Measurements from ENCODE around the gene DLX4.

DLX4 gene

GRCh38 chr17:49952912-49953497 is 16.0 kb upstream of the DLX4 start:
- H4K20me1 ChIP-seq, result peaks cover 0 to 5% (median 0%) of the 10 kb centered on the region in 11 experiments; a peak in 1 of 22 replicates
- H3K4me3 ChIP-seq, result no peak overlapping the region
- H3K27me3 ChIP-seq, result peaks cover 0 to 33% (median 4%) of the 10 kb centered on the region in 11 experiments; a peak in 9 of 22 replicates
- no peak overlapping the region for H3K27ac ChIP-seq
- H3K4me1 ChIP-seq, result peaks cover 8 to 22% (median 10%) of the 10 kb centered on the region in 10 experiments; a peak in 18 of 20 replicates
- no peak for TF ChIP-seq Cebpa-rat (IDR thresholded peaks at IDR 0.05)
- no peaks in the 10 kb centered on the region for H3K9me3 ChIP-seq (replicated peaks in 1 of 11)
- H3K4me2 ChIP-seq, result peak overlapping the region; percentile 25 to 68 (median 44); a peak in 20 of 22 replicates
- no peak overlapping the region for H3K9ac ChIP-seq
- H3K36me3 ChIP-seq, result no peaks in the 10 kb centered on the region

- no peak for TF ChIP-seq Cebpa-rat (IDR thresholded peaks at IDR 0.05)
- Histone ChIP-seq H3K36me3 (no peaks in the 10 kb centered on the region), H3K9ac (no peak overlapping the region)
Observed at GRCh38 chr17:49955157-49955556, 13.8 kb upstream of the DLX4 start.

GRCh38 chr17:49956780-49957179 is 12.2 kb upstream of the DLX4 start:
- Histone ChIP-seq H3K27ac (no peak overlapping the region), H3K9me3 (replicated peaks in 1 of 11) (no peaks in the 10 kb centered on the region), H3K4me2 (no peak overlapping the region), H3K27me3 (peaks cover 3 to 20% (median 14%) of the 10 kb centered on the region in 11 experiments; a peak in 21 of 22 replicates), H3K36me3 (no peaks in the 10 kb centered on the region), H3K4me3 (no peak overlapping the region), H3K4me1 (peaks cover 8 to 27% (median 11%) of the 10 kb centered on the region in 10 experiments; a peak in 18 of 20 replicates), H3K9ac (no peak overlapping the region), H4K20me1 (peaks cover 0 to 5% (median 0%) of the 10 kb centered on the region in 11 experiments; a peak in 1 of 22 replicates)
- TF ChIP-seq Cebpa-rat (IDR thresholded peaks at IDR 0.05), result no peak

More at GRCh38 chr17:49955157-49955556, 13.8 kb upstream of the DLX4 start:
- Histone ChIP-seq H3K9me3 (replicated peaks in 1 of 11) (no peaks in the 10 kb centered on the region), H3K27ac (no peak overlapping the region), H3K4me2 (no peak overlapping the region), H3K4me3 (no peak overlapping the region), H3K27me3 (peaks cover 0 to 22% (median 4%) of the 10 kb centered on the region in 11 experiments; a peak in 8 of 22 replicates), H3K4me1 (peaks cover 8 to 27% (median 11%) of the 10 kb centered on the region in 10 experiments; a peak in 18 of 20 replicates), H4K20me1 (peaks cover 0 to 5% (median 0%) of the 10 kb centered on the region in 11 experiments; a peak in 1 of 22 replicates)

- no peak for TF ChIP-seq Cebpa-rat (IDR thresholded peaks at IDR 0.05)
- Histone ChIP-seq H3K4me1 (peaks cover 8 to 21% (median 11%) of the 10 kb centered on the region in 10 experiments; a peak in 18 of 20 replicates), H4K20me1 (peaks cover 0 to under 1% (median 0%) of the 10 kb centered on the region in 11 experiments; a peak in 2 of 22 replicates), H3K9me3 (replicated peaks in 1 of 11) (no peaks in the 10 kb centered on the region), H3K9ac (no peak overlapping the region), H3K4me2 (no peak overlapping the region), H3K36me3 (no peaks in the 10 kb centered on the region), H3K4me3 (no peak overlapping the region), H3K27me3 (peaks cover 9 to 22% (median 17%) of the 10 kb centered on the region in 11 experiments), H3K27ac (no peak overlapping the region)
Observed at GRCh38 chr17:49957350-49957749, 11.6 kb upstream of the DLX4 start.

GRCh38 chr17:49958723-49959122 is 10.3 kb upstream of the DLX4 start:
- TF ChIP-seq Cebpa-rat (IDR thresholded peaks at IDR 0.05), result no peak
- Histone ChIP-seq H4K20me1 (peaks cover 0 to 6% (median 0%) of the 10 kb centered on the region in 11 experiments; a peak in 5 of 22 replicates), H3K27me3 (peaks cover 22 to 36% (median 31%) of the 10 kb centered on the region in 11 experiments), H3K36me3 (no peaks in the 10 kb centered on the region), H3K4me1 (peaks cover 0 to 8% (median 0%) of the 10 kb centered on the region in 10 experiments; a peak in 6 of 20 replicates), H3K4me3 (no peak overlapping the region), H3K9ac (no peak overlapping the region), H3K4me2 (0 out of 22 replicates have a peak overlapping the region, but pooled peaks of 1 of the 11 experiments have one; percentile 24), H3K9me3 (replicated peaks in 1 of 11) (no peaks in the 10 kb centered on the region), H3K27ac (no peak overlapping the region)

- Histone ChIP-seq H3K27me3 (peaks cover 29 to 42% (median 37%) of the 10 kb centered on the region in 11 experiments), H3K36me3 (no peaks in the 10 kb centered on the region), H3K4me3 (no peak overlapping the region), H3K4me1 (peaks cover 0 to 7% (median 0%) of the 10 kb centered on the region in 10 experiments; a peak in 3 of 20 replicates), H3K27ac (no peak overlapping the region), H4K20me1 (peaks cover 0 to 8% (median 0%) of the 10 kb centered on the region in 11 experiments; a peak in 8 of 22 replicates), H3K4me2 (peak overlapping the region in 5 of 11 experiments; percentile 4 to 28 (median 24); a peak in 3 of 22 replicates), H3K9ac (no peak overlapping the region), H3K9me3 (replicated peaks in 1 of 11) (peaks cover 0 to 1% (median under 1%) of the 10 kb centered on the region in 11 experiments; a peak in 5 of 22 replicates)
- TF ChIP-seq Cebpa-rat (IDR thresholded peaks at IDR 0.05), result no peak
Observed at GRCh38 chr17:49959183-49959935, 9.6 kb upstream of the DLX4 start.

GRCh38 chr17:49962599-49963308 is 6.2 kb upstream of the DLX4 start:
- no peak overlapping the region for H3K9ac ChIP-seq
- no peaks in the 10 kb centered on the region for H3K36me3 ChIP-seq
- H3K27ac ChIP-seq, result no peak overlapping the region
- TF ChIP-seq Cebpa-rat (IDR thresholded peaks at IDR 0.05), result no peak
- peaks cover 0 to 14% (median 5%) of the 10 kb centered on the region in 11 experiments; a peak in 8 of 22 replicates for H4K20me1 ChIP-seq
- peaks cover 0 to 31% (median 8%) of the 10 kb centered on the region in 10 experiments; a peak in 11 of 20 replicates for H3K4me1 ChIP-seq
- peaks cover 63 to 76% (median 71%) of the 10 kb centered on the region in 11 experiments for H3K27me3 ChIP-seq
- H3K4me3 ChIP-seq, result no peak overlapping the region
- no peak overlapping the region for H3K4me2 ChIP-seq
- peaks cover 0 to 30% (median 10%) of the 10 kb centered on the region in 11 experiments; a peak in 11 of 22 replicates for H3K9me3 ChIP-seq (replicated peaks in 1 of 11)

- peaks cover 0 to 14% (median 5%) of the 10 kb centered on the region in 11 experiments; a peak in 8 of 22 replicates for H4K20me1 ChIP-seq
- H3K9ac ChIP-seq, result no peak overlapping the region
- no peak overlapping the region for H3K4me3 ChIP-seq
- peaks cover 0 to 30% (median 10%) of the 10 kb centered on the region in 11 experiments; a peak in 11 of 22 replicates for H3K9me3 ChIP-seq (replicated peaks in 1 of 11)
- no peaks in the 10 kb centered on the region for H3K36me3 ChIP-seq
- no peak overlapping the region for H3K4me2 ChIP-seq
- H3K27me3 ChIP-seq, result peaks cover 68 to 81% (median 77%) of the 10 kb centered on the region in 11 experiments
- peaks cover 3 to 36% (median 11%) of the 10 kb centered on the region in 10 experiments for H3K4me1 ChIP-seq
- TF ChIP-seq Cebpa-rat (IDR thresholded peaks at IDR 0.05), result no peak
- H3K27ac ChIP-seq, result no peak overlapping the region
Observed at GRCh38 chr17:49963309-49963625, 5.7 kb upstream of the DLX4 start.
